Coronary artery (tissue), 2 donors: ENCODE results near the gene P2RY4.
A peak's percentile ranks its signal among the peaks of the same experiment; 100 is the strongest.

ENCODE experiments used
- DNase-seq: peaks from one replicate; pipeline ENCODE4 v3.0.0-alpha.2; 2017; ENCODE audit warnings: low spot score
- H3K27ac ChIP-seq, 2 donors: fragments of 200-600 bp; sonication (generic); one replicate each; pipeline ENCODE4 v1.5.1; 2016 to 2019
- H3K4me3 ChIP-seq: fragments of 200-600 bp; sonication (generic); 2 replicates; pipeline ENCODE4 v1.5.1; 2016; ENCODE audit warnings: mild to moderate bottlenecking, moderate library complexity
- CTCF ChIP-seq: fragments of 200-600 bp; sonication (generic); IDR thresholded peaks from one replicate; pipeline ENCODE4 v1.5.1; 2019; ENCODE audit warnings: antibody characterized with exemption

Gene P2RY4

GRCh38 chrX:70260104-70260503, at the start of gene P2RY4:
P2RY4 (minus strand) TSS chrX:70260204; CDS start chrX:70259624, 580 bp downstream.
- TF ChIP-seq CTCF, result no peak
- Histone ChIP-seq H3K27ac (no peak within 1 kb of the TSS), H3K4me3 (no peak within 1 kb of the TSS)
- DNase-seq, result no peak

GRCh38 chrX:70301716-70302115, 41.7 kb upstream of the P2RY4 start:
- Histone ChIP-seq H3K27ac (no peak overlapping the region), H3K4me3 (no peak overlapping the region)
- DNase-seq, result no peak
- no peak for TF ChIP-seq CTCF

- no peak overlapping the region for H3K4me3 ChIP-seq
- H3K27ac ChIP-seq, result no peak overlapping the region
- DNase-seq, result no peak
- TF ChIP-seq CTCF, result no peak
These were observed 33.6 kb upstream of the P2RY4 start for GRCh38 chrX:70293621-70294020.

- TF ChIP-seq CTCF, result no peak
- no peak overlapping the region for H3K4me3 ChIP-seq
- H3K27ac ChIP-seq, result no peak overlapping the region
- DNase-seq, result no peak
These were observed 32.8 kb upstream of the P2RY4 start for GRCh38 chrX:70292788-70293187.

- peak; percentile 81 for DNase-seq
- peak within 1 kb of the TSS; percentile 71 for H3K4me3 ChIP-seq
- no peak for TF ChIP-seq CTCF
- peak within 1 kb of the TSS in 1 of 2 donors; percentile 84 for H3K27ac ChIP-seq
These were observed 30.1 kb upstream of the P2RY4 start, which contains the start of the genes KIF4A and PDZD11 for GRCh38 chrX:70289793-70290770. KIF4A (plus strand) TSS chrX:70290104; CDS start chrX:70290459, 355 bp downstream. PDZD11 (minus strand) TSS chrX:70289927; CDS start chrX:70289341, 586 bp downstream.

GRCh38 chrX:70289168-70289792, 29.3 kb upstream of the P2RY4 start:
- H3K4me3 ChIP-seq, result peak overlapping the region; percentile 71
- DNase-seq, result no peak
- TF ChIP-seq CTCF, result no peak
- H3K27ac ChIP-seq, result peak overlapping the region in 1 of 2 donors; percentile 84
